Uterus (tissue), 2 donors: Measurements from ENCODE around the gene CENPX.

ENCODE experiments used
- POLR2A ChIP-seq, 2 donors: fragments of 450-650 bp; IDR thresholded peaks; one replicate each; pipeline ENCODE4 v1.6.1; 2016; ENCODE audit warnings: antibody characterized with exemption in 2 of 2, mild to moderate bottlenecking in 1 of 2, moderate library complexity in 1 of 2
- TF ChIP-seq, protein P1 (sequence below), 4 experiments: fragments of 200-600 bp in 2 of 4; fragments of 450-650 bp in 2 of 4; sonication (generic) in 2 of 4; IDR thresholded peaks; one replicate each; pipeline ENCODE4 v1.5.1; 2016 to 2019; ENCODE audit warnings: antibody characterized with exemption in 4 of 4, mild to moderate bottlenecking in 2 of 4, moderate library complexity in 1 of 4

DNA sequence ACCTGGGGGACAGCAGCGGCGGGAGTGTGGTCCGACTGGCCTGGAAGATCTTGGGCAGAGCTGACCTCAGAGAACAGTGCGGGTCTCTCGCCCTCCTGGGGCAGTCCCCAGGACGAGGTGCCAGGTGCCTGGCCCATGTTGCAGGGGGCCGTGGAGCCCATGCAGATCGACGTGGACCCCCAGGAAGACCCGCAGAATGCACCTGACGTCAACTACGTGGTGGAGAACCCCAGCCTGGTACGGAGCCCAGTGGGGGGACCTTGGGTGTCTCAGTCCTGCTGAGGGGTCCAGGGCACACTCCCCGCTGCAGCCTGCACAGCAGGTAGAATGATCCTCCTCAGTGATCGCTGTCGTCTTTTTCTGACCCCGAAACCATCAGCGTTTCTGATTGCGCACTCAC lies 30.5 kb upstream of the CENPX start:
- TF ChIP-seq, protein P1, sequence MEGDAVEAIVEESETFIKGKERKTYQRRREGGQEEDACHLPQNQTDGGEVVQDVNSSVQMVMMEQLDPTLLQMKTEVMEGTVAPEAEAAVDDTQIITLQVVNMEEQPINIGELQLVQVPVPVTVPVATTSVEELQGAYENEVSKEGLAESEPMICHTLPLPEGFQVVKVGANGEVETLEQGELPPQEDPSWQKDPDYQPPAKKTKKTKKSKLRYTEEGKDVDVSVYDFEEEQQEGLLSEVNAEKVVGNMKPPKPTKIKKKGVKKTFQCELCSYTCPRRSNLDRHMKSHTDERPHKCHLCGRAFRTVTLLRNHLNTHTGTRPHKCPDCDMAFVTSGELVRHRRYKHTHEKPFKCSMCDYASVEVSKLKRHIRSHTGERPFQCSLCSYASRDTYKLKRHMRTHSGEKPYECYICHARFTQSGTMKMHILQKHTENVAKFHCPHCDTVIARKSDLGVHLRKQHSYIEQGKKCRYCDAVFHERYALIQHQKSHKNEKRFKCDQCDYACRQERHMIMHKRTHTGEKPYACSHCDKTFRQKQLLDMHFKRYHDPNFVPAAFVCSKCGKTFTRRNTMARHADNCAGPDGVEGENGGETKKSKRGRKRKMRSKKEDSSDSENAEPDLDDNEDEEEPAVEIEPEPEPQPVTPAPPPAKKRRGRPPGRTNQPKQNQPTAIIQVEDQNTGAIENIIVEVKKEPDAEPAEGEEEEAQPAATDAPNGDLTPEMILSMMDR (IDR thresholded peaks at IDR 0.05): no peak
- no peak for TF ChIP-seq POLR2A (IDR thresholded peaks at IDR 0.05)
